Adrenal gland (tissue), 12 donors: ENCODE data around the gene MACROD2. TPM values are rescaled to one million over a fixed set of nuclear protein-coding genes. Genes with fewer than 3 reads are reported as not detected.

Experiments
- DNase-seq, 7 donors: peaks; one replicate each; pipeline ENCODE4 v3.0.0-alpha.2; 2019 to 2020
- H3K27ac ChIP-seq, 5 donors: fragments of 200-600 bp; sonication (generic) in 4 of 5; 1 replicate in 3 of 5; 2 replicates in 2 of 5; pipeline versions ENCODE4 v1.5.1 to v1.8.0; 2016 to 2020; ENCODE audit warnings: mild to moderate bottlenecking in 1 of 5
- H3K27me3 ChIP-seq: fragments of 200-600 bp; 2 replicates; pipeline ENCODE4 v1.8.0; 2021
- H3K36me3 ChIP-seq, 2 donors: fragments of 200-600 bp; replicated peaks in 1 of 2; 1 replicate in 1 of 2; 2 replicates in 1 of 2; pipeline versions ENCODE4 v1.5.1 to v1.8.0; 2018 to 2022
- H3K4me1 ChIP-seq, 2 donors: fragments of 200-600 bp; replicated peaks in 1 of 2; 1 replicate in 1 of 2; 2 replicates in 1 of 2; pipeline versions ENCODE4 v1.5.1 to v1.8.0; 2018 to 2021
- H3K4me3 ChIP-seq, 4 donors: fragments of 200-600 bp; sonication (generic) in 3 of 4; one replicate each; pipeline ENCODE4 v1.5.1; 2016 to 2018
- H3K9me3 ChIP-seq, 3 donors: fragments of 200-600 bp; sonication (generic) in 1 of 3; replicated peaks in 1 of 3; 1 replicate in 2 of 3; 2 replicates in 1 of 3; pipeline versions ENCODE4 v1.5.1 to v1.8.0; 2016 to 2021
- POLR2A ChIP-seq, 2 donors: fragments of 450-650 bp; IDR thresholded peaks; one replicate each; pipeline ENCODE4 v1.6.1; 2017; ENCODE audit warnings: antibody characterized with exemption in 2 of 2, mild to moderate bottlenecking in 2 of 2, moderate library complexity in 1 of 2
- WGBS, 4 donors: extraction: QIAGEN DNeasy Blood & Tissue Kit in 2 of 4; methylation state at CpG; one replicate each; pipeline versions ENCODE4 v1.1.5 to v1.1.7; 2013 to 2017; 5-methylcytosine and 5-hydroxymethylcytosine counted together
- intact Hi-C, 2 donors: fragments of 100-400 bp; cut with DNase I; formaldehyde crosslinking; loops; one replicate each; pipeline versions ENCODE4 v1.14.1 to v1.15.0; 2022 to 2023
- polyA plus RNA-seq, 3 donors: library from polyadenylated mRNA; stranded (reverse); fragments of 200-250 nt in 2 of 3; fragments of 350-450 nt in 1 of 3; fragmentation: Illumina TruSeq in 1 of 3; extraction: RNeasy Lipid Tissue Mini Kit (QIAGEN cat#74804) in 1 of 3; gene quantifications; one replicate each; pipeline ENCODE4 v1.2.3, GENCODE V29; 2013 to 2014
- total RNA-seq, 9 donors: library from RNA; depleted of rRNA in 4 of 9; stranded (reverse); fragments of >200 nt in 4 of 9; fragments of 120-200 nt in 1 of 9; fragmentation: NEBNext Ultra II Directional in 1 of 9; extraction: Animal tissue kit (Norgen Biotek cat#: 25700) in 1 of 9; gene quantifications; one replicate each; pipeline versions ENCODE4 v1.1.0 to v1.2.4, GENCODE V29; 2013 to 2023
- TF ChIP-seq, protein P1 (sequence below), 6 experiments: fragments of 450-650 bp in 4 of 6; fragments of 200-600 bp in 2 of 6; sonication (generic) in 1 of 6; IDR thresholded peaks; 1 replicate in 5 of 6; 2 replicates in 1 of 6; pipeline versions ENCODE4 v1.5.1 to v1.8.0; 2016 to 2021; ENCODE audit warnings: antibody characterized with exemption in 6 of 6, mild to moderate bottlenecking in 2 of 6, moderate library complexity in 1 of 6
- donor health status: healthy with polysubstance abuse.
- donor health status: Bipolar disorder and iron deficiency.
- donor health status: DM: yes; HTN: yes; CAD: no.
- donor health status: DM: no; HTN: no; CAD: no.
- donor health status: DM: no; HTN: no; CAD: no.
- donor health status: DM: yes; HTN: yes; CAD: no.

MACROD2 gene
- total and polyA plus RNA-seq, 12 donors, result 1.1 to 21.2 (median 6.4) TPM

DNA sequence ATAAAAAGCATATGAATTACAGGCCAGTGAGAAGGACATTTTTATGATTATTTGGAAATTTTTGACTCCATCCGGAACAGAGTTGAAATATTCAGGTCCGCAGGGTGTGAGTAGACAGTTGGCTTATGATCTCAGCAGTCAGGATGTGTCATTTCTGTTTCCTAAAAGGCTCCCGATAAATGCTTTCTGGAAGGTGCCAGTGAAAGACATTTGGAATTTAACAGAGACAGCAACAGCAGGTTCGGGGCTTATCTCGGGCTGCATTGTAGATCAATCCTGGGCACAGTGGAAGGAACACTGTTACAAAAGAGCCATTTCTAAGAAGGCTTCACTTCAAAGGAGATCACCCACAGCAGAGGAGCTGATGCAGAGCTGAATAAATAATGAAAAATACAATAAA, 1643.5 kb downstream of the MACROD2 start:
- Histone ChIP-seq H3K36me3 (no peaks in the 10 kb centered on the region), H3K27ac (no peak overlapping the region), H3K4me1 (no peaks in the 10 kb centered on the region), H3K4me3 (no peak overlapping the region), H3K9me3 (no peaks in the 10 kb centered on the region), H3K27me3 (no peaks in the 10 kb centered on the region)
- DNase-seq, result no peak
- whole genome bisulfite sequencing, 4 donors, result 81 to 88% (median 84%) methylated on average over 5 of the region's 5 CpGs
- TF ChIP-seq POLR2A (IDR thresholded peaks at IDR 0.05), result no peak
- TF ChIP-seq, protein P1, sequence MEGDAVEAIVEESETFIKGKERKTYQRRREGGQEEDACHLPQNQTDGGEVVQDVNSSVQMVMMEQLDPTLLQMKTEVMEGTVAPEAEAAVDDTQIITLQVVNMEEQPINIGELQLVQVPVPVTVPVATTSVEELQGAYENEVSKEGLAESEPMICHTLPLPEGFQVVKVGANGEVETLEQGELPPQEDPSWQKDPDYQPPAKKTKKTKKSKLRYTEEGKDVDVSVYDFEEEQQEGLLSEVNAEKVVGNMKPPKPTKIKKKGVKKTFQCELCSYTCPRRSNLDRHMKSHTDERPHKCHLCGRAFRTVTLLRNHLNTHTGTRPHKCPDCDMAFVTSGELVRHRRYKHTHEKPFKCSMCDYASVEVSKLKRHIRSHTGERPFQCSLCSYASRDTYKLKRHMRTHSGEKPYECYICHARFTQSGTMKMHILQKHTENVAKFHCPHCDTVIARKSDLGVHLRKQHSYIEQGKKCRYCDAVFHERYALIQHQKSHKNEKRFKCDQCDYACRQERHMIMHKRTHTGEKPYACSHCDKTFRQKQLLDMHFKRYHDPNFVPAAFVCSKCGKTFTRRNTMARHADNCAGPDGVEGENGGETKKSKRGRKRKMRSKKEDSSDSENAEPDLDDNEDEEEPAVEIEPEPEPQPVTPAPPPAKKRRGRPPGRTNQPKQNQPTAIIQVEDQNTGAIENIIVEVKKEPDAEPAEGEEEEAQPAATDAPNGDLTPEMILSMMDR (IDR thresholded peaks at IDR 0.05), result no peak
- intact Hi-C loops, result no loop called here

DNA sequence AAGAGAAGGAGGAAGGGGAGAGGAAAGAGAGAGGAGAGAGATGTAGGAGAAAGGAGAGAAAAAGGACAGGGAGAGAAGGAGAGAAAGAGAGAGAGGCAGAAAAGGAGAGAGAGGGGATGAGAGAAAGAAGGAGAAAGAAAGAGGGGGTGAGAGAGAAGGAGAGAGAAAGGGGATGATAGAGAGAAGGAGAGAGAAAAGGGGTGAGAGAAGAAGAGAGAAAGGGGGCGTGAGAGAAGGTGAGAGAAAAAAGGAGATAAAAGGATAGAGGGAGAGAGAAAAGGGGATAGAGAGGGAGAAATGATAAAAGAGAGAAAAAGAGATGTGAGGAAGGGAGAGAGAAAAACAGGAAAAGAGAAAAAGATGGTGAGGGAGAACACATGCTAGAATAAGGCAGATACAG, 1644.5 kb downstream of the MACROD2 start:
- no peak for DNase-seq
- intact Hi-C loops, result no loop called here
- TF ChIP-seq, protein P1 (IDR thresholded peaks at IDR 0.05), result no peak
- TF ChIP-seq POLR2A (IDR thresholded peaks at IDR 0.05), result no peak
- H3K27me3 ChIP-seq, result no peaks in the 10 kb centered on the region
- no peak overlapping the region for H3K27ac ChIP-seq
- no peaks in the 10 kb centered on the region for H3K4me1 ChIP-seq
- 74 to 100% (median 88%) methylated on average over 1 of the region's 1 CpG for WGBS, 4 donors
- no peak overlapping the region for H3K4me3 ChIP-seq
- H3K36me3 ChIP-seq, result no peaks in the 10 kb centered on the region
- no peaks in the 10 kb centered on the region for H3K9me3 ChIP-seq

DNA sequence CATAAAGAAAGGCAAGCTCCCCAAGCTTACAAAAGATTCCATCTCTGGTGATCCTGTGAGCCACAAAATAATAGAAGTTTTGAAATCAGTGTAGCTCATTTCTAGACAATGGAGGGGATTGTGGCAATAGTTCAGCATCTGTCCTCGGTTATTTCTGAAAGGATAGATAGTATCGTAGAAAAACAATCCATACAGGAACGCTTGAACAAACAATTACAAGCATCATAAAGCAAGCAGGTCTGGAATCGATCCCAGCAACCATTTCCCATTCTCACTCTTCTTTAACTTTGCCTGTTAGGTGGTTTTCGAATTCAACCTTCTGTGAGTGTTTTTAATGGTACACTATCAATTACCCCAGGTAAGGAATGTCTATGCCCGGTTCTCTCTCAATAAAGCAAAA, 1646.8 kb downstream of the MACROD2 start:
- Histone ChIP-seq H3K27ac (no peak overlapping the region), H3K36me3 (no peaks in the 10 kb centered on the region), H3K27me3 (no peaks in the 10 kb centered on the region), H3K9me3 (no peaks in the 10 kb centered on the region), H3K4me1 (no peaks in the 10 kb centered on the region), H3K4me3 (no peak overlapping the region)
- intact Hi-C loops, result no loop called here
- no peak for TF ChIP-seq POLR2A (IDR thresholded peaks at IDR 0.05)
- TF ChIP-seq, protein P1 (IDR thresholded peaks at IDR 0.05), result no peak
- WGBS, 4 donors, result 75 to 79% (median 77%) methylated on average over 6 of the region's 6 CpGs
- DNase-seq, result no peak

DNA sequence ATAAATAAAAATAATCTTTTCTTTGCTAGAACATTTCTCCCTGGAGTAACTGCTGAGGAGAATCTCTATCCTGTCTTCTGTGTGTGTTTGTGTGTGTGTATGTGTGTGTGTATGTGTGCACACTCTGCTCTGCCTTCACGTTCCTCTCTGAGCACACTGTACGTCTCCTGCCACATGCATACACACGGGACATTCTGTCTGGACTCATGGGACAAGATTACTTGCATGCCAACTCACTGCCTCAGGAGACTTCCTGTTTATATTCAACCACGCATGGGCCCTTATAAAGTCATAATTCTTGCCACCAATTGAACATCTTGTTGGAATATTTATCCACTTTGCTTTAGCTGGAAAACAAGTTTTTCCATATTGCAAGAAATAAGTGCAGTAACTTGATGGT, 1647.4 kb downstream of the MACROD2 start:
- Histone ChIP-seq H3K4me3 (no peak overlapping the region), H3K36me3 (no peaks in the 10 kb centered on the region), H3K27me3 (no peaks in the 10 kb centered on the region), H3K4me1 (no peaks in the 10 kb centered on the region), H3K27ac (no peak overlapping the region), H3K9me3 (no peaks in the 10 kb centered on the region)
- no peak for DNase-seq
- TF ChIP-seq, protein P1 (IDR thresholded peaks at IDR 0.05), result no peak
- no peak for TF ChIP-seq POLR2A (IDR thresholded peaks at IDR 0.05)
- intact Hi-C loops, result no loop called here
- WGBS, 4 donors, result 53 to 66% (median 58%) methylated on average over 4 of the region's 4 CpGs
